OCI-LY1 (cell line): ENCODE results near the gene KCNC4.

Experiments
- H2AFZ ChIP-seq: fragments of 200-600 bp; sonication (generic), shearing (Covaris generic); 2 replicates; pipeline ENCODE4 v1.6.0; 2014; ENCODE audit warnings: antibody characterized with exemption, mild to moderate bottlenecking, low read length
- H3F3A ChIP-seq: fragments of 200-600 bp; sonication (generic), shearing (Covaris generic); 2 replicates; pipeline ENCODE4 v1.6.0; 2014; ENCODE audit warnings: mild to moderate bottlenecking, antibody characterized with exemption, low read length, moderate library complexity; ENCODE audit not compliant: insufficient read depth
- H3K27ac ChIP-seq: fragments of 200-600 bp; sonication (generic); 2 replicates; pipeline ENCODE4 v1.5.1; 2014; ENCODE audit warnings: low read length, mixed run types, mild to moderate bottlenecking, low read depth; ENCODE audit not compliant: poor library complexity, severe bottlenecking
- H3K27me3 ChIP-seq: fragments of 200-600 bp; sonication (generic); 2 replicates; pipeline ENCODE4 v1.6.0; 2014; ENCODE audit warnings: antibody characterized with exemption, mild to moderate bottlenecking, low read length, moderate library complexity; ENCODE audit not compliant: insufficient read depth
- H3K36me3 ChIP-seq: fragments of 200-600 bp; sonication (generic); 2 replicates; pipeline ENCODE4 v1.6.1; 2014; ENCODE audit warnings: mild to moderate bottlenecking, antibody characterized with exemption, low read length, moderate library complexity, mixed read lengths; ENCODE audit not compliant: insufficient read depth
- H3K4me1 ChIP-seq: fragments of 200-600 bp; sonication (generic); 2 replicates; pipeline ENCODE4 v1.5.1; 2014; ENCODE audit warnings: mild to moderate bottlenecking, low read length, moderate library complexity; ENCODE audit not compliant: insufficient read depth, severe bottlenecking
- H3K4me2 ChIP-seq: fragments of 200-600 bp; sonication (generic), shearing (Covaris generic); 2 replicates; pipeline ENCODE4 v1.6.1; 2014; ENCODE audit warnings: low read length
- H3K4me3 ChIP-seq: fragments of 200-600 bp; sonication (generic); 2 replicates; pipeline ENCODE4 v1.5.1; 2014; ENCODE audit warnings: low read length, low read depth, mild to moderate bottlenecking, mixed read lengths; ENCODE audit not compliant: poor library complexity, severe bottlenecking
- H3K79me2 ChIP-seq: fragments of 200-600 bp; shearing (Covaris generic); 2 replicates; pipeline ENCODE4 v1.6.1; 2016; ENCODE audit warnings: mixed run types, low read length, mixed read lengths; ENCODE audit not compliant: insufficient read depth
- H3K9ac ChIP-seq: fragments of 200-600 bp; sonication (generic), shearing (Covaris generic); 2 replicates; pipeline ENCODE4 v1.6.1; 2014; ENCODE audit warnings: mild to moderate bottlenecking, low read length, mixed read lengths
- H3K9me2 ChIP-seq: fragments of 200-600 bp; sonication (generic), shearing (Covaris generic); 2 replicates; pipeline ENCODE4 v1.6.1; 2014; ENCODE audit warnings: low read depth, mild to moderate bottlenecking, low read length, mixed read lengths
- H3K9me3 ChIP-seq: fragments of 200-600 bp; shearing (Covaris generic); 2 replicates; pipeline ENCODE4 v1.6.1; 2014; ENCODE audit warnings: low read length, mixed read lengths
- H4K20me1 ChIP-seq: fragments of 200-600 bp; sonication (generic), shearing (Covaris generic); 2 replicates; pipeline ENCODE4 v1.6.0; 2016; ENCODE audit warnings: mild to moderate bottlenecking, low read length; ENCODE audit not compliant: insufficient read depth
- EZH2 ChIP-seq: fragments of 200-600 bp; sonication (generic), shearing (Covaris generic); IDR thresholded peaks from 2 replicates; pipeline ENCODE4 v1.8.0; 2017; ENCODE audit warnings: borderline replicate concordance, mixed run types, mild to moderate bottlenecking, antibody characterized with exemption, low read length, moderate library complexity, mixed read lengths
- TF ChIP-seq, protein P1 (sequence below): fragments of 200-600 bp; sonication (generic), shearing (Covaris generic); IDR thresholded peaks from 2 replicates; pipeline ENCODE4 v1.5.1; 2017; ENCODE audit warnings: mild to moderate bottlenecking, antibody characterized with exemption, low read length, moderate library complexity, mixed read lengths

KCNC4 gene

DNA sequence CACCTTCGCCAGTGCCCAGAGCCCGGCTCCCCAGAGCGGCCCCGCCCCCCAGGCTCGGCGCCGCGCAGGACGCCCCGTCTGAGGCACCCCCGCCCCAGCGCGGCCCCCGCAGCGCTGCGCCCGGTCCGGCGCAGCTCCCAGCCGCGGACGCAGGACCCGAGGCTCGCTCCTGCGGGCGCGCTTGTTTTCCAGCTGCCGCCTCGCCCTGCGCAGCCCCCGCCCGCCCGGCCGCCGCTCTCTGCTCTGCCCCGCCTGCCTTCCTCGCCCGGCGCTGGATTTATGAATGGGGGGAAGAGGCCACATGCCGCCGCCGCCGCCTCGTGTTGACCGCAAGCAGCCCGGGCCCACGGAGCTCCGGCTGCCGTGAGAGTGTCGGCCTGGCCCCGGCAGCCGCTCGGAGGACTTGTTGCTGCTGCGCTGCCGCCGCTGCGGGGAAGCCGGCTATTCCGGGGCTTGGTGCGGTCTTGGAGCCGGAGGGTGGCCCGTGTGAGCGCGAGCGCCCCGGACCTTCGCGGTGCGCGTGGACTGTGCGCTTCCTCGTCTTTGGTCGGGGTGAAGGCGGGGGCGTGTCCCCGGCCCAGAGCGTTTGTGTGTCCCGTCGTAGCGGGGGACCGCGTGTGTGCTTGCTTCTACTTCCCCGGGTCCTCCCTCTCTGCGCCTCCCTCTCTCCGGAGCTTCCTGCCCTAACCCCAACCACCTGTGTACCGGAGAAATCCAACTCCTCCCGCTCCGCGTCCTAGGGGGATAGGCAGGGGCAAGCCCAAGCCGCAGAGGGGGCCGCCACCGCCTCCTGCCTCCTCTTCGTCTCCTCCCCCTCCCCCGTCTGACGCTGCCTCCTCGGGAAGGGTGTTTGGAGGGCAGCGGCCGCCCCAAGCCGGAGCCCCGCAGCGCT is 736 bp downstream of the KCNC4 start:
- TF ChIP-seq EZH2: no peak
- TF ChIP-seq, protein P1, sequence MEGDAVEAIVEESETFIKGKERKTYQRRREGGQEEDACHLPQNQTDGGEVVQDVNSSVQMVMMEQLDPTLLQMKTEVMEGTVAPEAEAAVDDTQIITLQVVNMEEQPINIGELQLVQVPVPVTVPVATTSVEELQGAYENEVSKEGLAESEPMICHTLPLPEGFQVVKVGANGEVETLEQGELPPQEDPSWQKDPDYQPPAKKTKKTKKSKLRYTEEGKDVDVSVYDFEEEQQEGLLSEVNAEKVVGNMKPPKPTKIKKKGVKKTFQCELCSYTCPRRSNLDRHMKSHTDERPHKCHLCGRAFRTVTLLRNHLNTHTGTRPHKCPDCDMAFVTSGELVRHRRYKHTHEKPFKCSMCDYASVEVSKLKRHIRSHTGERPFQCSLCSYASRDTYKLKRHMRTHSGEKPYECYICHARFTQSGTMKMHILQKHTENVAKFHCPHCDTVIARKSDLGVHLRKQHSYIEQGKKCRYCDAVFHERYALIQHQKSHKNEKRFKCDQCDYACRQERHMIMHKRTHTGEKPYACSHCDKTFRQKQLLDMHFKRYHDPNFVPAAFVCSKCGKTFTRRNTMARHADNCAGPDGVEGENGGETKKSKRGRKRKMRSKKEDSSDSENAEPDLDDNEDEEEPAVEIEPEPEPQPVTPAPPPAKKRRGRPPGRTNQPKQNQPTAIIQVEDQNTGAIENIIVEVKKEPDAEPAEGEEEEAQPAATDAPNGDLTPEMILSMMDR: no peak
- peak overlapping the region; percentile 70 for H3K9ac ChIP-seq

DNA sequence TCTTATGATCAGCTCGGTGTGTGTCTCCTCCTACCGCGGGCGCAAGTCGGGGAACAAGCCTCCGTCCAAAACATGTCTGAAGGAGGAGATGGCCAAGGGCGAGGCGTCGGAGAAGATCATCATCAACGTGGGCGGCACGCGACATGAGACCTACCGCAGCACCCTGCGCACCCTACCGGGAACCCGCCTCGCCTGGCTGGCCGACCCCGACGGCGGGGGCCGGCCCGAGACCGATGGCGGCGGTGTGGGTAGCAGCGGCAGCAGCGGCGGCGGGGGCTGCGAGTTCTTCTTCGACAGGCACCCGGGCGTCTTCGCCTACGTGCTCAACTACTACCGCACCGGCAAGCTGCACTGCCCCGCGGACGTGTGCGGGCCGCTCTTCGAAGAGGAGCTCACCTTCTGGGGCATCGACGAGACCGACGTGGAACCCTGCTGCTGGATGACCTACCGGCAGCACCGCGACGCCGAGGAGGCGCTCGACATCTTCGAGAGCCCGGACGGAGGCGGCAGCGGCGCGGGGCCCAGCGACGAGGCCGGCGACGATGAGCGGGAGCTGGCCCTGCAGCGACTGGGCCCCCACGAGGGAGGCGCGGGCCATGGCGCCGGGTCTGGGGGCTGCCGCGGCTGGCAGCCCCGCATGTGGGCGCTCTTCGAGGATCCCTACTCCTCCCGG is 1.5 kb downstream of the KCNC4 start:
- Histone ChIP-seq H3K4me1 (peaks cover 22% of the 10 kb centered on the region), H3K4me3 (peak overlapping the region; percentile 66), H4K20me1 (no peaks in the 10 kb centered on the region), H3K27ac (no peak overlapping the region), H3K9me2 (no peaks in the 10 kb centered on the region), H3K27me3 (peaks cover 16% of the 10 kb centered on the region; the same call in 1 of the 2 replicates), H3K36me3 (no peaks in the 10 kb centered on the region), H3K79me2 (no peaks in the 10 kb centered on the region), H2AFZ (no peak overlapping the region), H3K9me3 (no peaks in the 10 kb centered on the region), H3K4me2 (peak overlapping the region; percentile 83), H3F3A (no peaks in the 10 kb centered on the region), H3K9ac (peak overlapping the region; percentile 70; the same call in 1 of the 2 replicates)
- TF ChIP-seq, protein P1: no peak
- no peak for TF ChIP-seq EZH2

More for the DNA sequence above, 736 bp downstream of the KCNC4 start:
- H2AFZ ChIP-seq: no peak overlapping the region
- H3K4me2 ChIP-seq: peak overlapping the region; percentile 83
- H3K36me3 ChIP-seq: no peaks in the 10 kb centered on the region
- no peaks in the 10 kb centered on the region for H3K79me2 ChIP-seq
- no peaks in the 10 kb centered on the region for H3K9me3 ChIP-seq
- no peaks in the 10 kb centered on the region for H3K9me2 ChIP-seq
- H3F3A ChIP-seq: no peaks in the 10 kb centered on the region
- peaks cover 22% of the 10 kb centered on the region for H3K4me1 ChIP-seq
- H3K27me3 ChIP-seq: peaks cover 16% of the 10 kb centered on the region; the same call in 1 of the 2 replicates
- H4K20me1 ChIP-seq: no peaks in the 10 kb centered on the region
- H3K4me3 ChIP-seq: peak overlapping the region; percentile 66
- H3K27ac ChIP-seq: no peak overlapping the region

DNA sequence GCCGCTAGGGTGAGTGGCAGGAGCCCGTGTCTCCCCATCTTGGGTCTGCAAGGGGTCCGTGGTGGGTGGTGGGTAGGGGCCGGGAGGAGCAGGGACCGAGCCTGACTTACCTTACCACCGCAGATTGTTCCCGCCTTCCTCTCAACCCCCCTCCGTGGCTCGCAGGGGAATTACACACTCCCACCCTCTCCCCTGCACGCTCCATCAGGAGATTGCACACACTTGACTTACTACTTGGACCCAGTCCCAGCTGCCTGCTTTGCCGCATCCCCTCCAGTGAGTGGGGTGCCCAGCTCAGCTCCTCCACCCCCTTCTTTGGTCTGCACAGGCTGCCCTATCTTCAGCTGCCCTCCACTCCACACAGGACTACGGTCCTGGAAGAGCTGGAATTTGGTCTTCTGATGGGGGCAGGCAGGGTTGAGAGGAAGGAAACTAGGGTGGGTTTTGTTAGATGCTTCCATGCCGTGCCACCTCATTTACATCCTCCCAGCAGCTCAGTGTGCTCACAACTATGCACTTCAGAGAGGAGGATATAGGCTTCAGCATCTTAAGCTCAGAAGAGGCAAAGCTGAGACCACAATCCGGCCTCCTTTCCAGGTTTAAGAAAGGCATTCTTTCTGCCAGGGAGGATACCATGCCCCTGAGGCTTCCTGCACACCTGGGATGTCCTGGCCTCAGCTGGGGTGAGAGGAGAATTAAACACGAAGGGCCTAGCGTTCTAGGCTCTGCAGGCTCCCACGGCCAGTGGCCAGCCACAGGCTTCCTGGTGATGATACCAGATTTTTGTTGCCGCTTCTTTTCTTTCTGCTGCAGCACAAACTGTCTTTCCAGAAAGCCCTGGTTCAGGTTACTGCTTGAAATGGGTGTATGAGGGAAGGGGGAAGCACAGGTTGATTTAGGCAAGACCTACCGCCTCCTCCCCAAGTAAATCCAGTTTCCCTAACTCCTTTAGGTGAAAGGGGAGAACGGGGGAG is 2.3 kb downstream of the KCNC4 start:
- Histone ChIP-seq H3K9me3 (no peaks in the 10 kb centered on the region), H3K9ac (no peak overlapping the region), H3K27ac (no peak overlapping the region), H3K4me1 (peaks cover 22% of the 10 kb centered on the region), H3K4me3 (no peak overlapping the region), H4K20me1 (no peaks in the 10 kb centered on the region), H3F3A (no peaks in the 10 kb centered on the region), H3K79me2 (no peaks in the 10 kb centered on the region), H3K4me2 (0 out of 2 replicates have a peak overlapping the region, but pooled peaks have one; percentile 83), H3K36me3 (no peaks in the 10 kb centered on the region), H3K9me2 (no peaks in the 10 kb centered on the region), H3K27me3 (peaks cover 16% of the 10 kb centered on the region; the same call in 1 of the 2 replicates), H2AFZ (no peak overlapping the region)
- TF ChIP-seq, protein P1: no peak
- no peak for TF ChIP-seq EZH2
